WTC11 (cell line): ENCODE data around the gene PLPPR5. TPM values are rescaled to one million over a fixed set of nuclear protein-coding genes. Genes with fewer than 3 reads are reported as not detected.

ENCODE experiments used
- ATAC-seq: fragments of 200-7000 bp; cut with Tn5 transposase; 2 replicates; pipeline ENCODE4 v1.10.0; 2021; ENCODE audit warnings: mild to moderate bottlenecking, moderate library complexity
- CTCF ChIA-PET: fragments of 300-600 bp; sonication (Branson Sonifier 250); formaldehyde crosslinking; loops from one replicate; lab custom pipeline; 2021; ENCODE audit warnings: antibody characterized with exemption; lab: Charles Lee
- POLR2A ChIA-PET: fragments of 350-600 bp; sonication (Branson Sonifier 250); formaldehyde crosslinking; loops from one replicate; lab custom pipeline; 2021; ENCODE audit warnings: antibody characterized with exemption; lab: Charles Lee
- DNase-seq: peaks from one replicate; pipeline ENCODE4 v3.0.0; 2021; ENCODE audit warnings: low spot score
- H3K27ac Mint-ChIP-seq: 2 replicates; pipeline ENCODE4 v1.8.0; 2021; ENCODE audit warnings: mixed read lengths
- H3K27me3 Mint-ChIP-seq: 2 replicates; pipeline ENCODE4 v1.8.0; 2021; ENCODE audit warnings: low read depth, mild to moderate bottlenecking, moderate library complexity, mixed read lengths
- H3K36me3 Mint-ChIP-seq: 2 replicates; pipeline ENCODE4 v1.8.0; 2021; ENCODE audit warnings: mixed read lengths
- H3K4me1 Mint-ChIP-seq: 2 replicates; pipeline ENCODE4 v1.8.0; 2022; ENCODE audit warnings: mixed read lengths
- H3K4me3 Mint-ChIP-seq: 2 replicates; pipeline ENCODE4 v1.8.0; 2021; ENCODE audit warnings: mild to moderate bottlenecking, moderate library complexity, mixed read lengths
- H3K9me3 Mint-ChIP-seq: 2 replicates; pipeline ENCODE4 v1.8.0; 2021; ENCODE audit warnings: mixed read lengths
- ATF3 ChIP-seq: sonication (generic); formaldehyde crosslinking; conservative IDR thresholded peaks from 2 replicates; pipeline ENCODE4 v1.8.1; 2022; ENCODE audit warnings: mild to moderate bottlenecking, missing genetic modification reagents
- CTCF ChIP-seq: fragments of 200-600 bp; IDR thresholded peaks from 2 replicates; pipeline ENCODE4 v1.8.0; 2022; ENCODE audit warnings: antibody characterized with exemption
- FOXJ3 ChIP-seq: sonication (generic); formaldehyde crosslinking; IDR thresholded peaks from 2 replicates; pipeline ENCODE4 v1.9.0; 2021; ENCODE audit warnings: missing genetic modification reagents, mild to moderate bottlenecking, borderline replicate concordance
- GABPB1 ChIP-seq: sonication (generic); formaldehyde crosslinking; IDR thresholded peaks from 2 replicates; pipeline ENCODE4 v1.8.1; 2023; ENCODE audit warnings: mild to moderate bottlenecking, missing genetic modification reagents
- GTF2I ChIP-seq: fragments of 250-450 bp; sonication (Bioruptor Pico); conservative IDR thresholded peaks from 2 replicates; pipeline ENCODE4 v1.4.0; 2021; ENCODE audit warnings: mild to moderate bottlenecking
- JAZF1 ChIP-seq: fragments of 250-450 bp; sonication (Bioruptor Pico); IDR thresholded peaks from 2 replicates; pipeline ENCODE4 v1.9.0; 2021; ENCODE audit warnings: moderate library complexity, mild to moderate bottlenecking, inconsistent platforms
- MAX ChIP-seq: sonication (generic); formaldehyde crosslinking; IDR thresholded peaks from 2 replicates; pipeline ENCODE4 v1.8.0; 2022; ENCODE audit warnings: mild to moderate bottlenecking, missing genetic modification reagents
- MLX ChIP-seq: sonication (generic); formaldehyde crosslinking; IDR thresholded peaks from 2 replicates; pipeline ENCODE4 v1.8.1; 2023; ENCODE audit warnings: mild to moderate bottlenecking, missing genetic modification reagents, moderate library complexity
- MYBL2 ChIP-seq: sonication (generic); formaldehyde crosslinking; IDR thresholded peaks from 2 replicates; pipeline ENCODE4 v1.8.1; 2023; ENCODE audit warnings: mild to moderate bottlenecking, moderate library complexity, missing genetic modification reagents
- NR3C1 ChIP-seq: sonication (generic); formaldehyde crosslinking; conservative IDR thresholded peaks from 2 replicates; pipeline ENCODE4 v1.8.1; 2023; ENCODE audit warnings: low read depth, mild to moderate bottlenecking, missing genetic modification reagents
- SMAD4 ChIP-seq: sonication (generic); formaldehyde crosslinking; IDR thresholded peaks from 2 replicates; pipeline ENCODE4 v1.8.0; 2022; ENCODE audit warnings: mild to moderate bottlenecking, missing genetic modification reagents
- STAT6 ChIP-seq: sonication (generic); formaldehyde crosslinking; conservative IDR thresholded peaks from 2 replicates; pipeline ENCODE4 v1.8.1; 2023; ENCODE audit warnings: mild to moderate bottlenecking, low read depth, missing genetic modification reagents, moderate library complexity
- TP53 ChIP-seq: sonication (generic); formaldehyde crosslinking; IDR thresholded peaks from 2 replicates; pipeline ENCODE4 v1.8.1; 2023; ENCODE audit warnings: mild to moderate bottlenecking, missing genetic modification reagents
- ZBTB43 ChIP-seq: sonication (generic); formaldehyde crosslinking; IDR thresholded peaks from 2 replicates; pipeline ENCODE4 v1.8.1; 2023; ENCODE audit warnings: mild to moderate bottlenecking, missing genetic modification reagents
- ZNF121 ChIP-seq: sonication (generic); formaldehyde crosslinking; IDR thresholded peaks from 2 replicates; pipeline ENCODE4 v1.8.0; 2023; ENCODE audit warnings: missing genetic modification reagents
- ZNF219 ChIP-seq: sonication (generic); formaldehyde crosslinking; IDR thresholded peaks from 2 replicates; pipeline ENCODE4 v1.8.0; 2023; ENCODE audit warnings: missing genetic modification reagents, mild to moderate bottlenecking, borderline replicate concordance
- ZNF396 ChIP-seq: fragments of 250-450 bp; sonication (Bioruptor Pico); IDR thresholded peaks from 2 replicates; pipeline ENCODE4 v1.8.0; 2021; ENCODE audit warnings: mild to moderate bottlenecking, moderate library complexity, borderline replicate concordance
- ZNF416 ChIP-seq: fragments of 250-450 bp; sonication (Bioruptor Pico); IDR thresholded peaks from 2 replicates; pipeline ENCODE4 v1.9.0; 2021; ENCODE audit warnings: mild to moderate bottlenecking, inconsistent platforms
- ZSCAN18 ChIP-seq: fragments of 250-450 bp; sonication (Bioruptor Pico); IDR thresholded peaks from 2 replicates; pipeline ENCODE4 v2.1.2; 2022; ENCODE audit warnings: mild to moderate bottlenecking, moderate library complexity
- total RNA-seq: library from RNA; stranded (reverse); gene quantifications from 3 replicates; pipeline ENCODE4 v1.2.3, GENCODE V29; 2021

Gene PLPPR5
- total RNA-seq, 1 experiment from 2014 or later: 1.6 TPM

GRCh38 chr1:98940722-98941079, 64.0 kb downstream of the PLPPR5 start:
- TF ChIP-seq GTF2I (CRISPR knock-in tag) (no peak), TP53 (CRISPR knock-in tag) (no peak), FOXJ3 (CRISPR knock-in tag) (no peak), NR3C1 (CRISPR knock-in tag) (no peak), STAT6 (CRISPR knock-in tag) (no peak), MLX (CRISPR knock-in tag) (no peak), ZNF121 (CRISPR knock-in tag) (no peak), JAZF1 (CRISPR knock-in tag) (no peak), GABPB1 (CRISPR knock-in tag) (no peak), ZNF219 (no peak), MAX (CRISPR knock-in tag) (no peak), MYBL2 (no peak), ZNF396 (CRISPR knock-in tag) (no peak)
- TF ChIP-seq, all 79 proteins: peak for 0
- H3K9me3 Mint-ChIP-seq: no peaks in the 10 kb centered on the region

GRCh38 chr1:98940069-98940721, 64.5 kb downstream of the PLPPR5 start:
- no peak overlapping the region for H3K4me3 Mint-ChIP-seq
- no peaks in the 10 kb centered on the region for H3K36me3 Mint-ChIP-seq
- H3K27me3 Mint-ChIP-seq: no peaks in the 10 kb centered on the region
- TF ChIP-seq SMAD4: no peak
- TF ChIP-seq CTCF: no peak
- no peak for TF ChIP-seq ZNF416 (CRISPR knock-in tag)
- TF ChIP-seq ZBTB43: no peak
- no peak for TF ChIP-seq ATF3 (CRISPR knock-in tag)
- no peak for TF ChIP-seq ZSCAN18
- H3K9me3 Mint-ChIP-seq: no peaks in the 10 kb centered on the region
- ChIA-PET POLR2A (interaction anchor here (0.6 kb wide), 1 partner anchor 65 kb away, joined by 4 read pairs; the partner anchor contains the start of gene PLPPR5), CTCF (interaction anchor here (0.7 kb wide), 1 partner anchor 146 kb away, joined by 4 read pairs; no protein-coding TSS in a partner anchor)
- DNase-seq: no peak
- H3K4me1 Mint-ChIP-seq: no peaks in the 10 kb centered on the region
- ATAC-seq: no peak
- no peak overlapping the region for H3K27ac Mint-ChIP-seq

More at GRCh38 chr1:98940722-98941079, 64.0 kb downstream of the PLPPR5 start:
- Mint-ChIP-seq H3K27me3 (no peaks in the 10 kb centered on the region), H3K4me3 (no peak overlapping the region), H3K27ac (no peak overlapping the region; the same call in 1 of the 2 replicates), H3K4me1 (no peaks in the 10 kb centered on the region), H3K36me3 (no peaks in the 10 kb centered on the region)
- ChIA-PET CTCF (interaction anchor here (0.7 kb wide), 1 partner anchor 146 kb away, joined by 4 read pairs; no protein-coding TSS in a partner anchor), POLR2A (interaction anchor here (0.6 kb wide), 1 partner anchor 64 kb away, joined by 4 read pairs; the partner anchor contains the start of gene PLPPR5)
- ATAC-seq: no peak
- no peak for DNase-seq
